RWPE1 (cell line): ENCODE results near the gene RPL3.
"Not testable (repeated sequence)": the region's sequence is repeated elsewhere in the genome, so short reads cannot be mapped to it uniquely, and the experiment has no call there.

Experiments used
- CTCF ChIA-PET: fragments of 350-600 bp; sonication (Branson Sonifier 250); formaldehyde crosslinking; extraction: SDS; loops from one replicate; lab custom pipeline; 2021; lab: Yijun Ruan, JAX
- POLR2A ChIA-PET: fragments of 400-600 bp; formaldehyde crosslinking; extraction: SDS; loops from one replicate; lab custom pipeline; 2020; ENCODE audit warnings: antibody characterized with exemption; ENCODE audit not compliant: low non-redundant PET; lab: Yijun Ruan, JAX
- DNase-seq: peaks from one replicate; pipeline ENCODE4 v3.0.0; 2012; ENCODE audit warnings: low spot score
- H3K27ac ChIP-seq: fragments of 450-650 bp; 2 replicates; pipeline ENCODE4 v1.5.1; 2017
- TF ChIP-seq, protein P1 (sequence below): fragments of 450-650 bp; conservative IDR thresholded peaks from 2 replicates; pipeline ENCODE4 v1.5.1; 2017; ENCODE audit warnings: low read depth, mild to moderate bottlenecking

The RPL3 gene

DNA sequence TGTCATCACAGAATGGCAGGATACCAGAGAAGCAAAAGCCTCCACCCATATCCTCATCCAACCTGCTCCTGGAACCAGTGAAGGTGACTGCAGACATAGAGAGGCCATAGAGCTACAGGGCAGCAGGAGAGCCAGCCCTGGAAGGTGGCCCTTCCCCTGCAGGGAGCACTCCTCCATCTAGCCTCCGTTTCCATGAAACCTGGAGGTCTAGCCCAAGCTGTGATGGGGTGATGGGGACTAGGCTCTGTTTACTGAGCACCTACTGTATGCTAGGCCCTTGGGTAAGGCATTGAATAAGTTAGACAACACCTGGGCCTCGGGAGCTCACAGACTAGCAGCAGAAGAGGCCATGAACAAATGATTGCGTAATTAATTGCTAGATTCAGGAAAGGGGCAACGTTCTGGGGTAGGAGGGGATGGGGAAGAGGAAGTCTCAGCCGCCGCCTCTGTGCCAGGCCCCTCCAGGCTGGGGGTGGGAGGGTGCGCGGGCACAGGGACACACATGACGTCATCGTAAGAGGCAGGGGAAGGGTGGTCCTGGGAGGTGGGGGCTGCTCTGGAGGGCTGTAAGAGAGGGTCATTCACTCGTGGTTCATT, 29.6 kb upstream of the RPL3 start:
- no peak for DNase-seq
- ChIA-PET CTCF (interaction anchor here (0.6 kb wide), 1 partner anchor 163 kb away, joined by 7 read pairs; no protein-coding TSS in a partner anchor), POLR2A (no interaction called here)
- TF ChIP-seq, protein P1, sequence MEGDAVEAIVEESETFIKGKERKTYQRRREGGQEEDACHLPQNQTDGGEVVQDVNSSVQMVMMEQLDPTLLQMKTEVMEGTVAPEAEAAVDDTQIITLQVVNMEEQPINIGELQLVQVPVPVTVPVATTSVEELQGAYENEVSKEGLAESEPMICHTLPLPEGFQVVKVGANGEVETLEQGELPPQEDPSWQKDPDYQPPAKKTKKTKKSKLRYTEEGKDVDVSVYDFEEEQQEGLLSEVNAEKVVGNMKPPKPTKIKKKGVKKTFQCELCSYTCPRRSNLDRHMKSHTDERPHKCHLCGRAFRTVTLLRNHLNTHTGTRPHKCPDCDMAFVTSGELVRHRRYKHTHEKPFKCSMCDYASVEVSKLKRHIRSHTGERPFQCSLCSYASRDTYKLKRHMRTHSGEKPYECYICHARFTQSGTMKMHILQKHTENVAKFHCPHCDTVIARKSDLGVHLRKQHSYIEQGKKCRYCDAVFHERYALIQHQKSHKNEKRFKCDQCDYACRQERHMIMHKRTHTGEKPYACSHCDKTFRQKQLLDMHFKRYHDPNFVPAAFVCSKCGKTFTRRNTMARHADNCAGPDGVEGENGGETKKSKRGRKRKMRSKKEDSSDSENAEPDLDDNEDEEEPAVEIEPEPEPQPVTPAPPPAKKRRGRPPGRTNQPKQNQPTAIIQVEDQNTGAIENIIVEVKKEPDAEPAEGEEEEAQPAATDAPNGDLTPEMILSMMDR: no peak
- no peak overlapping the region for H3K27ac ChIP-seq

DNA sequence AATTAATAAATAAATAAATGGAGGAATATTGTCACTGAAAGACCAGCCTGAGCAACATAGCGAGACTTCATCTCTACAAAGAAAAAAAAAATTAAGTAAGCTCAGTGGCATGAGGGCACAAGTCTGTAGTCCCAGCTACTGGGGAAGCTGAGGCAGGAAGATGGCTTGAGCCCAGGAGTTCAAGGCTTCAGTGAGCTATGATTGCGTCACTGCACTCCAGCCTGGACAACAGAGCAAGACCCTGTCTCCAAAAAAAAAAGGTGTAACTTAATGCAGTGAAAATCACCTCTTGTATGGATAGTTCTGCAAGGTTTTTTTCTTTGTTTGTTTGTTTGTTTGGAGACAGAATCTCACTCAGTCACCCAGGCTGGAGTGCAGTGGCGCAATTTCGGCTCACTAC, 25.8 kb upstream of the RPL3 start:
- TF ChIP-seq, protein P1: no peak
- CTCF ChIA-PET: no interaction called here
- no peak overlapping the region for H3K27ac ChIP-seq
- POLR2A ChIA-PET: no interaction called here
- DNase-seq: no peak

DNA sequence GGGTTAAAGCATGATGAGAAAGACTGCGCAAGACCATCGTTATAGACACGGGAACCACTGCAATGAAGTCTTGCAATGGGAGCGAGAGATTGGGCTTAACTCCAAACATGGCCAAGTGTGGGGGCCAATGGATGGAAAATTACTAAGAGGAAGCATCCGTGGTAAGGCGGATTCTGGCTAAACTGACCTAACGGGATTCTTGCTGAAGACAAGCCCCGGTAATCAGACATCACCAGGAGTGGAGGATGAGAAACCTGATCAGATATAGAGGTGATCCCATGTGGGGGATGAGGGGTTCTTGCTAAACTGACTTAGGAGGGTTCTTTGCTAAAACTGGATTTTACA, 24.6 kb upstream of the RPL3 start:
- TF ChIP-seq, protein P1: no peak
- ChIA-PET POLR2A (no interaction called here), CTCF (interaction anchor here (0.5 to 0.7 kb wide), 5 partner anchors 37 to 640 kb away, joined by 3 read pairs; partner anchors contain the start of gene TAB1)
- H3K27ac ChIP-seq: no peak overlapping the region
- DNase-seq: no peak

DNA sequence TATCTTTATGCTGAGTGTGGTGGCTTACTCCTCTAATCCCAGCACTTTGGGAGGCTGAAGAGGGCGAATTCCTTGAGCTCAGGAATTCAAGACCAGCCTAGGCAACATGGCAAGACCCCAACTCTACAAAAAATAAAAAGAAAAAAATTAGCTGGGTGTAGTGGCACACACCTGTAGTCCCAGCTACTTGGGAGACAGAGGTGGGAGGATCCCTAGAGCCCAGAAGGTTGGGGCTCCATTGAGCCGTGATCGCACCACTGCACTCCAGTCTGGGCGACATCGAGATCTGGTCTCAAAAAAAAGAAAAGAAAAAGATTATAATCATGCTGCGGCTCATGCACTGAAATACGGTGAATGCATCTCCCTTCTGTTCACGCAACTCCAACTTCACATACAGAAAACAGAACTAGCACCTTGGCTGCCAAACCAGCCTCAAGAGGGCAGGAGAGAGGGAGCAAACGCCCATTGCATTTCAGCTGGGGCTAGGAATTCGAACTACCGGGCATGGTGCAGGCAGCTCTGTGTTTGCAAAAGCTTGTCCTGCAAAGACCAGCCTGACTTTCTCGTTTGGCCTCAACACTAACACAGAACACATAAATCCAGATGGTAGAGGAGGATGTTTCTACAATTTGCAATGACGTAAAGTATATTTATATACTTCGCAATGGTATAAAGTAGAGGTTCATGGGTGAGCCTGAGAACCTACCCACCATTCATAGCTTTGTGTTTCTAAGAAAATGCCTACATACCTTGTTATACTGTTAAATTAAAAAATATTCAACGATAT, 24.0 kb upstream of the RPL3 start:
- DNase-seq: peak; percentile 41
- ChIA-PET POLR2A (no interaction called here), CTCF (interaction anchor here (0.5 to 0.7 kb wide), 8 partner anchors 11 to 641 kb away, joined by 3 to 6 read pairs (median 3); partner anchors contain the start of gene TAB1)
- TF ChIP-seq, protein P1: peak; percentile 77
- H3K27ac ChIP-seq: no peak overlapping the region

DNA sequence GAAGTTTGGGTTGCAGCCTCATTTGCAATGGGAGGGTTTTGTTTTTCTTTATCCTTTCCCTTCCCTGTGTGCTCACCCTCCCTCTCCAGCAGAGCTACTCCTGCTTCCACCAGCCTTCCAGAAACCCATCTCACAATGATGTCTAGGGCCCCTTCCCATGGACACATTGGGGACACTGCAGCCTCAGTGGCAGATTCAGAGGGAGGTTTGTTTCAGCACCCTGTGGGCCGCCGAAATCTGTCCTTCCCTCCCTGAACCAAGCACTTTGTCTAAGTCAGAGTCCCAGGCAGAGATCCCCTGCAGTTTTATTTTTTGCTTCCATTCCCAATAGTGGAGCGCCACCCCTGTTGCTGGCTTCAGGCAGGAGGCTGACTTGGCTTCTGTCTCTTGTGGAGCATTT, 21.8 kb upstream of the RPL3 start:
- TF ChIP-seq, protein P1: no peak
- no peak for DNase-seq
- POLR2A ChIA-PET: no interaction called here
- CTCF ChIA-PET: no interaction called here
- H3K27ac ChIP-seq: no peak overlapping the region

DNA sequence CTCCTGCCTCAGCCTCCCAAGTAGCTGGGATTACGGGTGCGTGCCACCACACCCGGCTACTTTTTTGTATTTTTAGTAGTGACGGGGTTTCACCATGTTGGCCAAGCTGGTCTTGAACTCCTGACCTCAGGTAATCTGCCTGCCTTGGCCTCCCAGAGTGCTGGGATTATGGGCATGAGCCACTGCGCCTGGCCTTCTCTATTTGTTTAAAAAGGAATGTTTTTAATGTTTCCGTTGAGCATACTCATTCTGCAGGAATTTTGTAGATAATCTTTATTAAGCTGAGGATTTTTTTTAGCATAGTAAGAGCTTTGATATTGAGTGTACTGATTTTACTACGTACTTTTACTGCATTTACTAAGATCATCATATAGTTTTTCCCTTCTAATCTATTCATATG, 20.4 kb upstream of the RPL3 start:
- DNase-seq, POLR2A ChIA-PET, H3K27ac ChIP-seq, CTCF ChIA-PET: not testable (repeated sequence)

DNA sequence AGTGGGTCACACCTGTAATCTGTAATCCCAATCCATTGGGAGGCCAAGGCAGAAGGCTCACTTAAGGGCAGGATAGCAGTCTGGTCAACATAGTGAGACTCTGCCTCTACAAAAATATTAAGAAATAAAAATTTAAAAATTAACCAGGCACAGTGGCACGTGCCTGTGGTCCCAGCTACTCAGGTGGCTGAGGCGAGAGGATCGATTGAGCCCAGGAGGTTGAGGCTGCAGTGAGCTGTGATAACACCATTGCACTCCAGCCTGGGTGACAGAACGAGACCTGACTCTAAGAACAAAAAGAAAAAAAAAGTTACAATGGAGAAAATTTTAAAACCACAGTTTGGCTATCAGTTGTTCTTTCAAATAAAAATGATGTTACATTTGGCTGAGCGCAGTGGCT, 17.0 kb upstream of the RPL3 start:
- DNase-seq: no peak
- CTCF ChIA-PET: no interaction called here
- no peak overlapping the region for H3K27ac ChIP-seq
- TF ChIP-seq, protein P1: no peak
- POLR2A ChIA-PET: no interaction called here
